ENCODE data around the gene MYT1.
A peak's percentile ranks its signal among the peaks of the same experiment; 100 is the strongest.
"Not testable (repeated sequence)": the region's sequence is repeated elsewhere in the genome, so short reads cannot be mapped to it uniquely, and the experiment has no call there.

MYT1 gene

GRCh38 chr20:64234921-64235565 is 70.8 kb downstream of the MYT1 start:
- not testable (repeated sequence) for H3K9ac ChIP-seq (ENCODE audit: low read depth, low read length, poor library complexity); H3K18ac ChIP-seq (ENCODE audit: low read length); H3K36me3 ChIP-seq (replicated peaks in 1 of 2; ENCODE audit: control insufficient read depth in 2 of 2, insufficient read depth in 2 of 2, low read length in 2 of 2); H2BK5ac ChIP-seq (ENCODE audit: low read length); H3K27me3 ChIP-seq (ENCODE audit: control insufficient read depth in 3 of 3, insufficient read depth in 3 of 3, low read depth in 1 of 3, low read length in 3 of 3); H3K27ac ChIP-seq (replicated peaks; ENCODE audit: low read length); H3K23ac ChIP-seq (ENCODE audit: low read depth, low read length, poor library complexity); H2BK15ac ChIP-seq (ENCODE audit: low read length); H3K14ac ChIP-seq (ENCODE audit: low read length); H3K4me3 ChIP-seq (ENCODE audit: low read length in 2 of 2); H3K4ac ChIP-seq (ENCODE audit: low read length); H3K4me1 ChIP-seq (ENCODE audit: control insufficient read depth in 2 of 2, insufficient read depth in 1 of 2, low read depth in 1 of 2, low read length in 2 of 2); DNase-seq (ENCODE audit: low spot score); H2AK5ac ChIP-seq (ENCODE audit: low read depth, low read length); H2BK120ac ChIP-seq (ENCODE audit: low read depth, low read length); H3K9me3 ChIP-seq (replicated peaks in 1 of 2; ENCODE audit: control insufficient read depth in 2 of 2, insufficient read depth in 1 of 2, low read depth in 1 of 2, low read length in 2 of 2); H4K91ac ChIP-seq (ENCODE audit: low read depth, low read length, poor library complexity); H4K8ac ChIP-seq (ENCODE audit: low read depth, low read length); H3K79me1 ChIP-seq (ENCODE audit: low read depth, low read length); H3K4me2 ChIP-seq (ENCODE audit: insufficient read depth, low read length, poor library complexity, severe bottlenecking); H2BK12ac ChIP-seq (ENCODE audit: low read length); H2AFZ ChIP-seq (ENCODE audit: low read length)
- WGBS, 2 donors (ENCODE audit: extremely low coverage in 2 of 2, insufficient read length in 2 of 2, insufficient replicate concordance in 1 of 2) = no CpG with 5 or more reads among the region's 17 CpGs

- Histone ChIP-seq H3K18ac (ENCODE audit: low read length) (no peak overlapping the region), H3K27ac (replicated peaks; ENCODE audit: low read length) (no peak overlapping the region), H3K4me1 (ENCODE audit: control insufficient read depth in 2 of 2, insufficient read depth in 1 of 2, low read depth in 1 of 2, low read length in 2 of 2) (peaks cover 3 to 9% of the 10 kb centered on the region in 2 donors), H2BK15ac (ENCODE audit: low read length) (no peak overlapping the region), H4K8ac (ENCODE audit: low read depth, low read length) (no peak overlapping the region), H3K9ac (ENCODE audit: low read depth, low read length, poor library complexity) (peak overlapping the region; percentile 16), H3K4me2 (ENCODE audit: insufficient read depth, low read length, poor library complexity, severe bottlenecking) (no peak overlapping the region), H2BK120ac (ENCODE audit: low read depth, low read length) (no peak overlapping the region), H2AFZ (ENCODE audit: low read length) (no peak overlapping the region), H3K14ac (ENCODE audit: low read length) (no peak overlapping the region), H2AK5ac (ENCODE audit: low read depth, low read length) (no peak overlapping the region), H3K79me1 (ENCODE audit: low read depth, low read length) (no peaks in the 10 kb centered on the region), H3K4ac (ENCODE audit: low read length) (no peak overlapping the region), H4K91ac (ENCODE audit: low read depth, low read length, poor library complexity) (no peak overlapping the region), H3K36me3 (replicated peaks in 1 of 2; ENCODE audit: control insufficient read depth in 2 of 2, insufficient read depth in 2 of 2, low read length in 2 of 2) (peaks cover 0 to 2% of the 10 kb centered on the region in 2 donors), H3K4me3 (ENCODE audit: low read length in 2 of 2) (no peak overlapping the region), H3K23ac (ENCODE audit: low read depth, low read length, poor library complexity) (no peak overlapping the region), H2BK12ac (ENCODE audit: low read length) (no peak overlapping the region), H3K27me3 (ENCODE audit: control insufficient read depth in 3 of 3, insufficient read depth in 3 of 3, low read depth in 1 of 3, low read length in 3 of 3) (no peaks in the 10 kb centered on the region), H2BK5ac (ENCODE audit: low read length) (no peak overlapping the region), H3K9me3 (replicated peaks in 1 of 2; ENCODE audit: control insufficient read depth in 2 of 2, insufficient read depth in 1 of 2, low read depth in 1 of 2, low read length in 2 of 2) (peaks cover 6 to 16% of the 10 kb centered on the region in 2 donors)
- no CpG with 5 or more reads among the region's 27 CpGs for WGBS, 2 donors (ENCODE audit: extremely low coverage in 2 of 2, insufficient read length in 2 of 2, insufficient replicate concordance in 1 of 2)
- no peak for DNase-seq (ENCODE audit: low spot score)
Measured at GRCh38 chr20:64236137-64237088, 72.2 kb downstream of the MYT1 start.

DNA sequence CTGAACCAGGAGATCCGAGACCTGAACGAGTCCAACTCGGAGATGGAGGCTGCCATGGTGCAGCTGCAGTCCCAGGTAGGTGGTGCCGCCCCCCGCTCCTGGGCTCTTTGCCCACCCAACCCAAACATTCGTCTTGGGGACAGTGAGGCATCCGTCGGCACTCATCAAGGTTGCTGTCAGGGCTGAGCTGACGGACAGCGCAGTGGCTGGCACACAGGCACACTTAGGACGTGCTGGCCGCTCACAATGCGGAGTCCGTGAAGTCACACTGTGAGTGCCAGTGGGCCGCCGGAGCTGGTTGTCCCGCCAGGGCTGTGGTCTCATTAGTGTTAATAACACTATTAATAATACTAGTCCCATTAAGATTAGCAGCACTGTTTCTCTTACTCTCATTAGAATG is 73.1 kb downstream of the MYT1 start:
- H3K4me3 ChIP-seq (ENCODE audit: low read length in 2 of 2) = peak overlapping the region in 1 of 2 donors; percentile 63
- H3K9me3 ChIP-seq (replicated peaks in 1 of 2; ENCODE audit: control insufficient read depth in 2 of 2, insufficient read depth in 1 of 2, low read depth in 1 of 2, low read length in 2 of 2) = peaks cover 6 to 18% of the 10 kb centered on the region in 2 donors
- no peak overlapping the region for H3K23ac ChIP-seq (ENCODE audit: low read depth, low read length, poor library complexity)
- no peaks in the 10 kb centered on the region for H3K79me1 ChIP-seq (ENCODE audit: low read depth, low read length)
- no peak overlapping the region for H2BK15ac ChIP-seq (ENCODE audit: low read length)
- no peak overlapping the region for H2AK5ac ChIP-seq (ENCODE audit: low read depth, low read length)
- H3K4me2 ChIP-seq (ENCODE audit: insufficient read depth, low read length, poor library complexity, severe bottlenecking) = no peak overlapping the region
- peak overlapping the region; percentile 90 for H3K14ac ChIP-seq (ENCODE audit: low read length)
- no peak overlapping the region for H2AFZ ChIP-seq (ENCODE audit: low read length)
- no peak overlapping the region for H4K8ac ChIP-seq (ENCODE audit: low read depth, low read length)
- no peak overlapping the region for H3K9ac ChIP-seq (ENCODE audit: low read depth, low read length, poor library complexity)
- H3K18ac ChIP-seq (ENCODE audit: low read length) = no peak overlapping the region
- no peak overlapping the region for H3K4ac ChIP-seq (ENCODE audit: low read length)
- no peak overlapping the region for H2BK120ac ChIP-seq (ENCODE audit: low read depth, low read length)
- DNase-seq (ENCODE audit: low spot score) = no peak
- no peaks in the 10 kb centered on the region for H3K27me3 ChIP-seq (ENCODE audit: control insufficient read depth in 3 of 3, insufficient read depth in 3 of 3, low read depth in 1 of 3, low read length in 3 of 3)
- H3K27ac ChIP-seq (replicated peaks; ENCODE audit: low read length) = no peak overlapping the region
- peaks cover 3 to 10% of the 10 kb centered on the region in 2 donors for H3K4me1 ChIP-seq (ENCODE audit: control insufficient read depth in 2 of 2, insufficient read depth in 1 of 2, low read depth in 1 of 2, low read length in 2 of 2)
- H2BK5ac ChIP-seq (ENCODE audit: low read length) = no peak overlapping the region
- peaks cover 0 to 2% of the 10 kb centered on the region in 2 donors for H3K36me3 ChIP-seq (replicated peaks in 1 of 2; ENCODE audit: control insufficient read depth in 2 of 2, insufficient read depth in 2 of 2, low read length in 2 of 2)
- H4K91ac ChIP-seq (ENCODE audit: low read depth, low read length, poor library complexity) = no peak overlapping the region
- no peak overlapping the region for H2BK12ac ChIP-seq (ENCODE audit: low read length)
- WGBS, 2 donors (ENCODE audit: extremely low coverage in 2 of 2, insufficient read length in 2 of 2, insufficient replicate concordance in 1 of 2) = no CpG with 5 or more reads among the region's 17 CpGs
